GM18505 (cell line): ENCODE results near the gene LMAN2.

Experiments used
- ATAC-seq: cut with Tn5 transposase; IDR thresholded peaks from one replicate; pipeline ENCODE4 v1.9.1; 2021; ENCODE audit not compliant: unreplicated experiment
- POLR2A ChIP-seq: IDR thresholded peaks from 4 replicates; pipeline ENCODE4 v1.6.1; 2011; ENCODE audit warnings: borderline replicate concordance; ENCODE audit not compliant: insufficient read depth, insufficient read length; ENCODE audit errors: extremely low read depth

LMAN2 gene, protein sequence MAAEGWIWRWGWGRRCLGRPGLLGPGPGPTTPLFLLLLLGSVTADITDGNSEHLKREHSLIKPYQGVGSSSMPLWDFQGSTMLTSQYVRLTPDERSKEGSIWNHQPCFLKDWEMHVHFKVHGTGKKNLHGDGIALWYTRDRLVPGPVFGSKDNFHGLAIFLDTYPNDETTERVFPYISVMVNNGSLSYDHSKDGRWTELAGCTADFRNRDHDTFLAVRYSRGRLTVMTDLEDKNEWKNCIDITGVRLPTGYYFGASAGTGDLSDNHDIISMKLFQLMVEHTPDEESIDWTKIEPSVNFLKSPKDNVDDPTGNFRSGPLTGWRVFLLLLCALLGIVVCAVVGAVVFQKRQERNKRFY

DNA sequence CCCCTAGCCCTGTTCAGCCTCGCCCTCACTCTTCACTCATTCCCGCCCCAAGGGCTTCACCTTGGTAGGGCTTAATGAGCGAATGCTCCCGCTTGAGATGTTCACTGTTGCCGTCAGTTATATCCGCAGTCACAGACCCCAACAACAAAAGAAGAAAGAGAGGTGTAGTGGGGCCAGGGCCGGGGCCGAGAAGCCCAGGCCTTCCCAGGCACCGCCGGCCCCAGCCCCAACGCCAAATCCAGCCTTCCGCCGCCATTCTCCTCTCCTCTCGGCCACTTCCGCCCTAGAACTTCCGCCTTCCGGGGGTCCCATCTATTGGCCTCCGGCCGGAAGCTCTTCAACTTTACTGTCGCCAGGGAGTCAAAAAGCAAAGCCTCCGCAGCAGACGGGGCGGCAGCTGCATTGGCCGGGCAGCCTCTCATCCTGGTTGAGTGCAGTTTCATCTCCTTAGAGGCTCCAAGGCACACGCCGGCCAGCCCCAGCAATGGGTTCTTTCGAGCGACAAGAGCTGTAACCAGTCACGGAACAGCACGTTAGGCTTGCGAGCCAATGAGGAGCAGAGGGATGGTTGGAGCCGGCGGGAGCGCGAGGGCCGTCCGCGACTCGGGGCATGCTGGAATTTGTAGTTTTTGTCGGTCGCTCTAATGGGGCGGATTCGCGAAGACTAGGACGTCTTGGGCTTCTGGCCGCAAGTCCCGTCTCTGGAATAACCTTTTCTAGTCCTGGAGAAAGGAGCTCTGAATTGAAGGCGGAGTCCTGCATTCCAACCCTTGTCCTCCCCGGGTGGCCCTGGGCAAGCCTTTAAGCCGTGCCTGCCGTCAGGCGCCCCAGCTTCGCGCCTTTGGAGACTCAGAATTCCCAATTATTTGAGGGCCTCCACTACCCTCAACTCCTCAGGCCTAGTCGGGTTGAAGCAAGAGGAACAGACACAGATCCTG lies at the start of gene LMAN2:
LMAN2 (minus strand) TSS at position 277 of the 938 bp plus-strand sequence; CDS start at position 256, 21 bp downstream.
- peak; percentile 91 for TF ChIP-seq POLR2A
- ATAC-seq: peak; percentile 93

DNA sequence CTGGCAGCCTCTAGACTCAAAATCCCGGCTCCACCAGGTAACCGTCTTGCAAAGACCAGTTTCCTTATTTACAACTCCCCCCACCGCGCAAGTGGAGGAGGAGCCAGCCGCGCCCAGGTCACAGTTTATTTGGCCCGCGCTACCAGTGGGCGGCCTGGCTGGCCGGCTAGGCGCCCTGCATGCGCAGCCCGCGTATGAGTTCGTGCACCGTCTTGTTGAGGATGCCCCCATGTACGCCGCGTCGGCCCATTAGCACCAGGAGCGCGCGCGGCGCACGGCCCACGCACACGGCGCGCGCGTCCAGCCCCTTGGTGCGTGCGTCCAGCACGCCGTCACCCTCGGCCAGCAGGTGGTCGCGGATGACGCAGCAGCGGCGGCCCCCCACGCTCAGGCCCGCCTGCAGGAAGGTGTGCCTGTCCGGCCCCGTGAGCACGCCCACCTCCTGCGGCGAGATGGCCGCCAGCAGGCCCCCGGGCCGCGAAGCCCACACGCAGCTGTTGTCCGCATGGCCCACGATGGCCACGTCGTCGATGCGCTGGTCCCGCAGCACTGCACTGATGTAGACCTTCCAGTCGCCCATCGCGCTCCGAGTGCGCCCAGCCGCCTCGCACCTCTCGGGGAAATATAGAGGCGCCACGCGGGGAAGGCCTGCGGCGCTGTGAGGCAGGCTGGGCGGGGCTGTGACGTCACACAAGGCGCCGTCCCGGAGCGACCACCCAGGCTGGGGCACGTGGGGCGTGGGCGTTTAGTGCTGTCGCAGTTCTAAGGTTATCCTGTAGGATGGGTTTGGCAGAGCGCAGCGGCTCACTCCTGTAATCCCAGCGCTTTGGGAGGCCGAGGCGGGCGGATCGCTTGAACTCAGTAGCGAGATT lies 48.8 kb upstream of the LMAN2 start, which contains the start of gene PFN3:
PFN3 (minus strand) TSS at position 665 of the 872 bp plus-strand sequence; CDS start at position 580, 85 bp downstream.
- no peak for ATAC-seq
- no peak for TF ChIP-seq POLR2A

DNA sequence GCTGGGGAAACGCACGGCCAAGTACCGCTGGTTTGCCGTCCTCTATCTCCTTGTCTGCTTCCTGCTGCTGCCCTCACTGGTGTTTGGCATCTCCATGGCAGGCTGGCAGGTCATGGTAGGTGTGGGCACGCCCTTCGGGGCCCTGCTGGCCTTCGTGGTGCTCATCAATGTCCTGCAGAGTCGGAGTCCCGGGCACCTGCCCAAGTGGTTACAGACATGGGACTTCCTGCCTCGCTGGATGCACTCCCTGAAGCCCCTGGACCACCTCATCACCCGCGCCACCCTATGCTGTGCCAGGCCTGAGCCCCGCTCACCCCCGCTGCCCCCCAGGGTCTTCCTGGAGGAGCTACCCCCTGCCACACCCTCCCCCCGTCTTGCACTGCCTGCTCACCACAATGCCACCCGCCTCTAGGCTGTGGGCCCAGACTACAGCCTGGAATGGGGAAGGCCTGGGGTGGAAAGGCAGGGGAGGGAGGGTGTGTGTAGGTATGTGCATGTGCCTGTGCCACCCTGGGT lies 46.5 kb upstream of the LMAN2 start:
- TF ChIP-seq POLR2A: no peak
- no peak for ATAC-seq

DNA sequence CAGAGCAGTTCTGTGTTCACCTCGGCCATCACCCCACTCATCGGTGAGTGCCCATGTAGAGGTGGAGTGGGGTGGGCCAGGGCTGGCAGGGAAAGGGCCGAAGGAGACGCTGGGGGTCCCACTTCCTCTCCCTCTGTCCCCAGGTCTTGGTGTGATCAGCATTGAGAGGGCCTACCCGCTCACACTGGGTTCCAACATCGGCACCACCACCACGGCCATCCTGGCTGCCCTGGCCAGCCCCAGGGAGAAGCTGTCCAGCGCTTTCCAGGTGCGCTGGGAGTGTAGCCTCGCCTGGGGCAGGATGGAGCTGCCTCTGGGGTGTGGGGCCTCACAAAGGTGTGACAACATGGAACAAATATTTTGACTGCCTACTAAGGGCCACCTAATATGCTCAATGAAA lies 45.3 kb upstream of the LMAN2 start:
- no peak for TF ChIP-seq POLR2A
- ATAC-seq: no peak

DNA sequence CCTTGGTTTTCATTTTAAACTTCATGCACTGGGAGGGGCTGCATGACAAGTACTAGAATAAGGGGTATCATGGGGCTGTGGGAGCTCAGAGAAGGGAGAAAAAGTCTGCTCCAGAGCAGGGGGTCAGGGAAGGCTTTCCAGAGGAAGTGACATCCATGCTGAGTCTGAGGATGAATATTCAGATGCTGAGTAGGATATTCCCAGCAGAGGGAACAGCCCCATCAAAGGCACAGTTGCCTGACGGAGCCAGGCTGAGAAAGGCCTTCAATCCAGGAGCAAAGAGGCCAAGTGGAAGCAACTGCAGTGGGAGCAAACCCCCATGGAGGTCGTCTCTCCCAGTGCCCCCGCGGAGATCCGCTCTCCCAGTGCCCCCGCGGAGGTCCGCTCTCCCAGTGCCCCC lies 44.6 kb upstream of the LMAN2 start:
- TF ChIP-seq POLR2A: no peak
- no peak for ATAC-seq

GRCh38 chr5:177393990-177394389 lies 42.5 kb upstream of the LMAN2 start:
- no peak for ATAC-seq
- TF ChIP-seq POLR2A: no peak

DNA sequence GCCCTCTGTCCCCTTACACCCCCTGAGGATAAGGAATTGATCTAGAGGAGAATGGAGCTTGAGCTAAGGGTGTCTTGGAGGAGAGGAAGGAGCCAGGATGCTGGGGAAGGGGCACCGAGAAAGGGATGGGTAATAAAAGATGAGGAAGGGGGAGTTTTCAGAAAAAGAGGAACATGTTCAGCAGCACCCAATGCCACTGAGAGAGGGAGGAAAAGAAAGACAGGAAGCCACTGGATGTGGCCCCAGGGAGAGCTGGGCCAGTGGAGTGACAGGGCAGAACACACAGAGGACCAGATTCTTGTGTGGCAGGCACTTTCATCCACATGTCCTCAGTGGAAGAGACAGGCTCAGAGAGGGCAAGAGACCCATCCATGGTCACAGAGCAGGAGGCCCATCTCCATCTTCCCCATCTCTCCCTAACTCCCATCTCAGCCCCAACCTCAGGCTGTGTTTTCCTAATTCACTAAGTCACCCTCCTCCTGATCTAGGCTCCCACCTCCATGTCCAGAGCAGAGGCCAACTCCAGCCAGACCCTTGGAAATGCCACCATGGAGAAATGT lies 41.8 kb upstream of the LMAN2 start:
- no peak for TF ChIP-seq POLR2A
- no peak for ATAC-seq

GRCh38 chr5:177392765-177393164 lies 41.3 kb upstream of the LMAN2 start:
- no peak for TF ChIP-seq POLR2A

DNA sequence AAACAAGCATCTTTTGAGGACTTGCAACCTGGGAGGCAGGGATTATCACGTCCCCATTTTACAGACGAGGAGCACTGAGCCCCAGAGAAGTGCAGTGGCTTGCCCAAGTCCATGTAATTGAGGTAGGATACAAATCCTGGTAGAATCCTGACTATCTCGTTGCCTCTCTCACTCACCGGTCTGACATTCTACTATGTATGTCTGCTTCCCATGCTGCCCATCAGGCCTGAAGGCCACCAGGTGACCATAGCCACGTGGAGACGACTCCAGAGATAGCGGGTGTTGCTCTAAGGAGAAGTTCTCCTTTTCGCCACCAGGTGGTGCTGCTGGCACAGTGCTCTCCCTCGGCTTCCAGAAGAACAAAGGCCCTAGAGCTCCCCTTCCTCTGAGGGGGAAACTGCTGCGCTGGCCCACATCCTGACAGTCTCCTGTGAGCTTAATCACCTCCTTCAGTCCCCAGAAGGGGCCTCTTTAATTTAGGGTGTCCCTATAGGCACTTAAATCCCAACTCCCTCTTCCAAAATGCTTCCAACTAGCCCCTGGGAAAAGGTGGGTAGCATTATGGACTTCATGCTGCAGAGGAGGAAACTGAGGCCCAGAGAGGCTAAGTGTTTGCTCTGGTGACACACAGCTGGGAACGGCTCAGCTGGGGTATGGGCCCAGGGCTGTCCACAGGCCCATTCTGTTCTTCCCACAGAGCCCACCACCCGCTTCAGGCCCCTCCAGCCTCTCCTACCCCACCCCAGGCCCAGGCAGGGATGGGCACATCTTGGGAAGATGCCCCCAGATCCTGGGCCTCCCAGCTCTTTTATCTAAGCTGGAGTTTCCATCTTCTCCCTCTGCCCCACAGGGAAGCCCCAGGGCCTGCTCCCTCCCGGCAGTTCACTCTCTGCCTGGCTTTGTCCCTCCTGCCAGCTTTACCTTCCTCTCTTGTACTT lies 39.2 kb upstream of the LMAN2 start:
- no peak for ATAC-seq
- TF ChIP-seq POLR2A: no peak

More at GRCh38 chr5:177392765-177393164, 41.3 kb upstream of the LMAN2 start:
- ATAC-seq: no peak

DNA sequence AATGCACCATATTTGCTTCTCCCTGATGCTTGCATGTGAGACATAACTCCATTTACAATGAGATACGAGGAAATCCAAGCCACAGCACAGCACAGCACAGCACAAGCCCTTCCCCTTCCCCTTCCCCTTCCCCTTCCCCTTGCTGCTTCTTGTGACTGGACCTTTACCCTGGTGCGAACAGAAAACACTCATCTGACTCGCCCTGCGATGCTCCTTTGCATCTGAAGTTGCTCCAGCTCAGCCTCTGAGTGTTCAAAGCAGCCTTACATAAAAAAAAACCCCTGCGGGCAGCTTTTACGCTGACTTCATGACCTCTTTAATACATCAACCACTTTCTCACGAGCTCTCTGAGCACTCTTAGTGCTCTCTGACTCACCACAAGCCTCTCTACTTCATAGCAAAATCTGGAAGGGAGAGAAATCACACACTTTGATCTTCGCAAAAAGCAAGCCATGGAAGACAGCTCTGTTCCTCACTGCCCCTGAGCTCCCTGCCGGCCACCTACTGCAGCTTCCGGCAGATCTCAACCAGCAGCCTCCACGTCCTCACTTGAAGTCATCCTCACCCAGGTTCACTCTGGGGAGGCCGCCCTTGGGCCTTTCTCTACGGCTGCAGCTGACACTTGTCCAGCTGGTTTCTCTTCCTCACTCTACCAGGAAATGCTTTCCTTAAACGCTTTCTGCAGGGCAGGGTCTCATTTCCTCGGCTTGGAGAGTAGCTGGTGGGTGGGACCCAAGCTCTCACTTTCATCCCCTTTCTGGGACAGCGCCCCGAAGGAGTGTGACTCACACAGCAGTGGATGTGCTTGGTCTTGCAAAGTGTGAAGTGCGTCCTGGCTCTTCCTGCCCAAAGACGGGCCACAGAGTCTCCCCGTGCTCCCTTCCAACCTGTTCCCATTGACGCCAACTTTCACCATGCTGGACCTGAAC lies 38.0 kb upstream of the LMAN2 start:
- ATAC-seq: no peak
- TF ChIP-seq POLR2A: no peak

- TF ChIP-seq POLR2A: no peak
- no peak for ATAC-seq
Observed at GRCh38 chr5:177388521-177389052, 37.1 kb upstream of the LMAN2 start.

- no peak for TF ChIP-seq POLR2A
- no peak for ATAC-seq
Observed at GRCh38 chr5:177387405-177387804, 35.9 kb upstream of the LMAN2 start.
